Measurements from ENCODE around the gene CTSO. TPM values are rescaled to one million over a fixed set of nuclear protein-coding genes. Genes with fewer than 3 reads are reported as not detected.
"Not testable (repeated sequence)": the region's sequence is repeated elsewhere in the genome, so short reads cannot be mapped to it uniquely, and the experiment has no call there.

Gene CTSO
- total RNA-seq, 1 donor from 2014 or later = 4.6 TPM

DNA sequence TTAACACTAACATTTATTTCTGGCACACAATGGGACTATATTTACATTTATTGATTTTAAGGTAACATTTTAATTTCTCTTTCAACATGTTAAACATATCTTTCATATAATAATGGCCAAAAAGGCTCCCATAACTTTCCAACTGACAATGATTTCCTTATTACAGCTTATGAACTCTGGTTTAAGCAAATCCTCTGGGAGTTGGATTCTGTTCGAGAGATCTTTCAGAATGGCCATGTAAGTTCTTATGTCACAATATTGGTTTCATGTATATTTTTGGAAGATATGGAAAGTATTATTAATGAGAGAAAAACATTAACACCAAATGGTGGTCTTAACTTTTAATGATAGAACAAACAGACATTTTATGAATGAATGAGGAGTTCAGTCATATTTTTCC lies 46.1 kb downstream of the CTSO start:
- DNase-seq (ENCODE audit: low read depth in 2 of 2) = no peak

DNA sequence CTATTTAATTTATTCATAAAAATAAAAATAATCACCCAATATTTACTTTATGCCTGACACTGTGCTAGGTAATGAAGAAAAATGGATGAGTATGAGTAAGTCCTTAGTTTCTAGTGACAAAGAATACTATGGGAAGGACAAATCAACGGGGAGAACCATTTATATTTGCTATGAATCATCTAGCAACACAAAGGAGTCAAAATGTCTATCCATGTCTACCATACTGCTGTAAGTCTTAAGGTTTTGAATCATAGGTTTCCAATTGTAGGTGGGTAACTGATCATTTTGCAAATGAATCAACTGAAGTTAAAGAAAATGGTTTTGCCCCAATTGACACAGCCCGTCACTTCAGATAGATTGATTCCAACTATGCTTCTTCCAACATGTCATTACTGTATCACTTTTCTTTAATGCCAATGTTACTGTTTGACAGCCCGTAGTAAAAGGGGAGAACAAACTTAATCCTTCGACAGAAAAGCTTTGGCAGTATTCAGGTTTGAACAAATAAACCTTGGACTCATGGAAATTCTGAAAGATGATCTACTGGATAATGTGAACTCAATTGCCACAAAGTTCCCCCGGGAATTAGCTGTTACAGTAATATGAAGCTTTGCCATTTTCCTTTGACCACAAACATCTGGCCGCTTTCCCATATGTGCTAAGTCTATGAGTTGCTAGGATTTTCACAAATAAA lies 47.0 kb downstream of the CTSO start:
- DNase-seq (ENCODE audit: low read depth in 2 of 2) = no peak

DNA sequence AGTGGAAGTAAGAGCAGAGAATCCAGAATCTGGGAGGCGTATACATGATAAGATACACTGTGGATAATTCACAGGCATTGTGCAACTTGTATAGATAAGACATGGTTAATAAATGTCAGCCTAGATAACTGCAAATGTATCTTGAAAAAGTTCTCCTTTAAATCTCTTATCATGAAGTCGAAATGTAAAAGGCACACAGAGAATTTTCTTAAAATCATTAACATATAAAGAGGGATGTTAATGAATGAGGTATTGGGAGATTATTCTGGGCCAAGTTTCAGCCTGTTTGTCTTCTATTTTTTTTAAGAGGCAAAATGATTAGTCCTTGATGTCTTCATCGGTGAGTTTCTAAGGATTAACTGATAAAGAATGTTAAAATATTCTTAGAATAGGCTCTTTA lies 49.3 kb downstream of the CTSO start:
- no peak for DNase-seq (ENCODE audit: low read depth in 2 of 2)

DNA sequence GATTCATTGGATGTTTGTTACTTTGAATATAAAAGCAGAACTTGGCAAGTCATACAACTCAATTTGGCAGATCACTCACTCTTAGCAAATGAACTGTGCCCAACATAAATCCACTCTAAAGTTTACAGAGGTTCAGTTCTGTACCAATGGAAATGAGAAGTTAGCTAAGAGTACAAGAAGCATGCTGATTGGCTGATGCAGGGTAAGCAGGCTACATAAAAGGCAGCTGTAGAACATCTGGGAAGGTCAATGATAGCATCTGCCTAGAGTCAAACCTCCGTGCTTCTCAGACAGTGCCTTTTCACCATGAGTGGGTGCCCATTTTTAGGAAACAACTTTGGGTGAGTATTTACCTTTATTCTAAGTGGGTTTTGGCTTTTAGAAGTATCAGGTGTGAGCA lies 50.2 kb downstream of the CTSO start, which contains the start of gene TDO2:
TSS of gene TDO2 (plus strand) at position 244 of the 400 bp plus-strand sequence. CDS start at position 307, 63 bp downstream.
- no peak for DNase-seq (ENCODE audit: low read depth in 2 of 2)

DNA sequence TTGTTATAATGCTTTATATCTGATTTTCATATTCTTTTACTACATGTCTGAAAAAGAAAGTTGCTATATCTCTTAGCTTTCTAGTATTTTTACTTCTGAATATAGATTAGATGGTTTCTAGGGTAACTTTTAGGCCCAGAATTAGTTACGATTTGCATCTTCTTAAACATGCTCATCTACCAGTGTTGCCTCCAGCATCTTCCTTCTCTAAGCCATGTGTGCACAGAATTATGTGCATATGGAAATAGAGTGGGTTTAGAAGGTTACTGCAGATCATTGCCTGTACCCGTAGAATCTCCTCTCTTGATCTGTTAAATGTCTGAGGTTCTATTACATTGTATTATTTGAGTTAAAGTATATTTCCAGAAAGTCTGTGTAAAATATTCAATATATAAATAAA lies 52.7 kb downstream of the CTSO start:
- DNase-seq (ENCODE audit: low read depth in 2 of 2) = no peak

DNA sequence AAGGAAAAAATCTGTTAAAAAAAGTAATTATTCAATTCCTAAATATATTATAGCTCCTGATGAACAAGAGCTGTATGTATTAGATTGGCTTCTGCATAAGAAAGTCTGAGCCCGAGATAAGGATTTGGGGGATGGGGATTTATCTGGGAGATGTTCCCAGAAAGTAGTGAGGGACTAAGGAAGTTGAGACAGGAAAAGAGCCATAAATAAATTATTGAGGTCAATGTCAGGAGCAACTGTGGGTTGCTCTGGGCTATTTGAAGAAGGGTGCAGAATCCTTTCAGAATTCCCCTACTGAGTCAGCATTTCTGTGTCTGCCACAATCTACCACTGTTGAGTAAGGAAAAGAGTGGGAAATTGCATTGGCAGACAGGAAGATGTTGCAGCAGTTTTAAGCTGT lies 53.3 kb downstream of the CTSO start:
- DNase-seq (ENCODE audit: low read depth in 2 of 2) = no peak

GRCh38 chr4:155899891-155900290 lies 53.8 kb downstream of the CTSO start:
- no peak for DNase-seq (ENCODE audit: low read depth in 2 of 2)

DNA sequence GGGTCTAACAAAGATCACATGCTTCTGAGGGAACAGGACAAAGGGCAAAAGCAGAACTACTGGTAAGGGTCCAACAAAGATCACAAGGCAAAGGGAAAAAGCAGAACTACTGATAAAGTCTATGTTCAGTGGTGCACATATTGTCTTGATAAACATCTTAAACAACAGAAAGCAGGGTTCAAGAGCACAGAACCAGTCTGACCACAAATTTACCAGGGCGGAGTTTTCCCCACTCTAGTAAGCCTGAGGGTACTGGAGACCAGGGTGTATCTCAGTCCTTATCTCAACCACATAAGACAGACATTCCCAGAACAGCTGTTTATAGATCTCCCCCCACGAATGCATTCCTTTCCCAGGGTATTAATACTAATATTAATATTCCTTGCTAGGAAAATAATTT lies 55.3 kb downstream of the CTSO start:
- DNase-seq (ENCODE audit: low read depth in 2 of 2) = not testable (repeated sequence)

GRCh38 chr4:155891058-155891457 lies 62.6 kb downstream of the CTSO start:
- DNase-seq (ENCODE audit: low read depth in 2 of 2) = no peak

GRCh38 chr4:155889946-155890345 lies 63.7 kb downstream of the CTSO start:
- DNase-seq (ENCODE audit: low read depth in 2 of 2) = no peak

DNA sequence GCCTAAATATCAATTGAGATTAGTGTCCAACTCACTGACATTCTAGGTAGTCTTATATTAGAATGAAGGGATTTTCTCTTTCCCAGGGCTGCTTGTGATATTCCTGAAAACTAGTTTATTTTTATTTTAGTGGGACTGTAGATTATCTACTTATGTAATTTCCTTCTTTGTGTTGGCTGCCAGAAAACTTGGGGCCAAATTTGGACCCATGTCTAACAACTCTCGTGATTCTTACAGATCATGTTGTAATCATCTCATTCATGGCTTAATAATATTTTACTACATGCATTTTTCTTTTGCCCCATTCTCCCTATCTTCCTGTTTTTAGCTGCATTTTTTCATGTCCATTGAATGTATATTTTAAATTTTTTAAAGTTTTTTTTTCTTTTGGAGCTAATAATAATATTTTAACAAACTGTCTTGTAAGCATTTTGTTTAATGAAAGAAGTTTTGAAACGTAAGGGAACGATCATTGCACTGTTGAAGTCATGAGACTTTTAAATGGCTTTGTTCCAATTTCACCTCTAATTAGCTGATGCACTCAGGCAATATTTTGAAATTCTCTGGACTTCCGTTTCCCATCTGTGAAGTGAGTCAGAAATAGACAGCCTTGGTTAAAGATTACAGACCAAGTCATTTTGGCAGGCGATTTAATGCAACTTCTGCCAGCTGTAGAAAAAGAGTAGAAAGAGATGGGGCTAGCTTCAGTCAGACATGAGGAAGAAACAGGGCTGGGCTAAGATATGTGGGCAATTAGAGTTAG lies 64.5 kb downstream of the CTSO start:
- peak in 1 of 2 donors; percentile 43 for DNase-seq (ENCODE audit: low read depth in 2 of 2)

DNA sequence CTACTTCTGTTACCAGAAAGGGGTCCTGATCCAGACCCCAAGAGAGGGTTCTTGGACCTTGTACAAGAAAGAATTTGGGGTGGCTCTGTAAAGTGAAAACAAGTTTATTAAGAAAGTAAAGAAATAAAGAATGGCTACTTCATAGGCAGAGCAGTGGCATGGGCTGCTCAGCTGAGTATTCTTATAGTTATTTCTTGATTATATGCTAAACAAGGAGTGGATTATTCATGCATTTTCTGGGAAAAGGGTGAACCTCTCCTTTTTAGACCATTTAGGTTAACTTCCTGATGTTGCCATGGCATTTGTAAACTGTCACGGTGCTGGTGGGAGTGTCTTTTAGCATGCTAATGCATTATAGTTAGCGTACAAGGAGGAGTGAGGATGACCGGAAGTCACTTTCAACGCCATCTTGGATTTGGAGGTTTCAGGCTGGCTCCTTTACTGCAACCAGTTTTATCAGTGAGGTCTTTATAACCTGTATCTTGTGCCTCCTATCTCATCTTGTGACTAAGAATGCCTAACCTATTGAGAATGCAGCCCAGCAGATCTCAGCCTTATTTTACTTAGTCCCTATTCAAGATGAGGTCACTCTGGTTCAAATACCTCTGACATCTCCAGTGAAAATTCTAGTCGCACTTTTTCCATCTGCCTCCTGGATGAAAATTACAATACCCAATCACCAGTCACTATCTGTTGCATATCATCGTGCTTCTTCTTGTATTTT lies 65.7 kb downstream of the CTSO start:
- no peak for DNase-seq (ENCODE audit: low read depth in 2 of 2)

GRCh38 chr4:155887045-155887444 lies 66.6 kb downstream of the CTSO start:
- DNase-seq (ENCODE audit: low read depth in 2 of 2) = no peak

DNA sequence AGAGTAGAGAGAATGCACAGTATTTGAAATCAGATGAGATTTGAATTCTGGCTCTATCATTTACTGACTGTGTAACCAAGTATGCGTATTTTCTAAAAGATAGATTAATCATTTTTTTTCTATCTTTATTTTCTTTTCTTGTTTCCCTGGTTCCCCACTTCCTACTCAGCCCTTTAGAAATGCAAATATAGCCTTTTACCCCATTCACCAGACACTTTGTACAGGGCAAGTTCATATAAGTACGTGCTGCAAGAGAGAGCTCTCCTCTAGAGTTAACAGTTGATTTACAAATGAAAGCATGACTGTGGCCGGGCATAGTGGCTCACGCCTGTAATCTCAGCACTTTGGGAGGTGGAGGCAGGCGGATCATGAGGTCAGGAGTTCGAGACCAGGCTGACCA lies 68.0 kb downstream of the CTSO start:
- no peak for DNase-seq (ENCODE audit: low read depth in 2 of 2)

GRCh38 chr4:155883895-155884294 lies 69.8 kb downstream of the CTSO start:
- DNase-seq (ENCODE audit: low read depth in 2 of 2) = no peak

- DNase-seq (ENCODE audit: low read depth in 2 of 2) = no peak
Measured at GRCh38 chr4:155881555-155881954, 72.1 kb downstream of the CTSO start.

- DNase-seq (ENCODE audit: low read depth in 2 of 2) = no peak
Measured at GRCh38 chr4:155879767-155880166, 73.9 kb downstream of the CTSO start.

GRCh38 chr4:155878611-155879010 lies 75.1 kb downstream of the CTSO start:
- DNase-seq (ENCODE audit: low read depth in 2 of 2) = no peak

- DNase-seq (ENCODE audit: low read depth in 2 of 2) = no peak
Measured at GRCh38 chr4:155877971-155878370, 75.7 kb downstream of the CTSO start.

DNA sequence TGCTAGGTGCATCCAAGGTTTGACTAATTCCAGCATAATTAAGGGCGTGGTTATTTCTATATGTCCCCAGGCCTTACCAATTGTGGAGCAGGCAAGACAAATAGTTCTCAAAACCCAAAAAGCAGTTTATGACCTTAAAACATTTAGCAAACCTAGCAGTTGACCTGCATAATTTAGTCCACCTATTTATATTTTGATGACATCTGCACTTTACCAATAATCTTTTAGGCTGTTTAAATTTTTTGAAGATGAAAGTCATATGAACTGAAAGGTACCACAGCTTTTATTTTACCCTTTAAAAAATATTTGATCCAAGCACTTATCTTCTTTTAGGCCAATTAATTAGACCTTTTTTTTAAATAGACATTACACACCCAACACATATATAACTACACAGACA lies 77.8 kb downstream of the CTSO start:
- DNase-seq (ENCODE audit: low read depth in 2 of 2) = no peak
